Mesenchymal stem cell (in vitro differentiated cells and primary cell): ENCODE results near the gene IL17D.

Experiments used
- DNase-seq: peaks from one replicate; pipeline ENCODE4 v3.0.0-alpha.2; 2013
- H2AFZ ChIP-seq: one replicate; pipeline ENCODE4 v1.6.1; 2013; ENCODE audit warnings: low read depth, mild to moderate bottlenecking, control low read depth, inconsistent platforms, low read length, moderate library complexity
- H2AK5ac ChIP-seq: 2 replicates; pipeline ENCODE4 v1.6.1; 2013; ENCODE audit warnings: low read length, moderate library complexity, mild to moderate bottlenecking, inconsistent platforms; ENCODE audit not compliant: severe bottlenecking
- H2BK120ac ChIP-seq: one replicate; pipeline ENCODE4 v1.6.1; 2013; ENCODE audit warnings: low read depth, mild to moderate bottlenecking, inconsistent platforms, low read length, moderate library complexity
- H2BK12ac ChIP-seq, 2 experiments: one replicate each; pipeline ENCODE4 v1.6.1; 2013; ENCODE audit warnings: inconsistent platforms in 2 of 2, low read length in 2 of 2, mild to moderate bottlenecking in 2 of 2, moderate library complexity in 2 of 2, control low read depth in 1 of 2
- H2BK15ac ChIP-seq: one replicate; pipeline ENCODE4 v1.6.1; 2013; ENCODE audit warnings: mild to moderate bottlenecking, low read depth, inconsistent platforms; ENCODE audit not compliant: poor library complexity, severe bottlenecking
- H2BK5ac ChIP-seq: 2 replicates; pipeline ENCODE4 v1.6.1; 2013; ENCODE audit warnings: low read depth, mild to moderate bottlenecking, low read length, control low read depth, inconsistent platforms; ENCODE audit not compliant: poor library complexity, severe bottlenecking
- H3K14ac ChIP-seq, 2 experiments: one replicate each; pipeline ENCODE4 v1.6.1; 2013; ENCODE audit warnings: inconsistent platforms in 2 of 2, low read length in 2 of 2, control low read depth in 1 of 2, mild to moderate bottlenecking in 1 of 2, moderate library complexity in 1 of 2
- H3K18ac ChIP-seq, 2 experiments: one replicate each; pipeline ENCODE4 v1.6.1; 2013; ENCODE audit warnings: inconsistent platforms in 2 of 2, low read length in 2 of 2, control low read depth in 1 of 2, low read depth in 1 of 2, mild to moderate bottlenecking in 1 of 2
- H3K23ac ChIP-seq, 2 experiments: one replicate each; pipeline ENCODE4 v1.6.1; 2013; ENCODE audit warnings: inconsistent platforms in 2 of 2, low read length in 2 of 2, mild to moderate bottlenecking in 2 of 2, moderate library complexity in 2 of 2, control low read depth in 1 of 2
- H3K27ac ChIP-seq: 2 replicates; pipeline ENCODE4 v1.5.1; 2013; ENCODE audit warnings: mild to moderate bottlenecking, moderate library complexity, low read length, control low read depth, inconsistent platforms; ENCODE audit not compliant: poor library complexity, severe bottlenecking
- H3K27me3 ChIP-seq, 2 experiments: 2 replicates each; pipeline versions ENCODE4 v1.6.1 to v1.7.0; 2013; ENCODE audit warnings: low read length in 2 of 2, mild to moderate bottlenecking in 2 of 2, moderate library complexity in 2 of 2, control low read depth in 1 of 2, inconsistent platforms in 1 of 2; ENCODE audit not compliant: control insufficient read depth in 1 of 2, insufficient read depth in 1 of 2
- H3K36me3 ChIP-seq, 2 experiments: 2 replicates each; pipeline versions ENCODE4 v1.6.1 to v1.7.0; 2013; ENCODE audit warnings: low read length in 2 of 2, control low read depth in 1 of 2, inconsistent platforms in 1 of 2, low read depth in 1 of 2, mild to moderate bottlenecking in 1 of 2; ENCODE audit not compliant: insufficient read depth in 2 of 2, control insufficient read depth in 1 of 2
- H3K4ac ChIP-seq, 2 experiments: one replicate each; pipeline ENCODE4 v1.6.1; 2013; ENCODE audit warnings: inconsistent platforms in 2 of 2, low read length in 2 of 2, mild to moderate bottlenecking in 2 of 2, moderate library complexity in 2 of 2, control low read depth in 1 of 2, low read depth in 1 of 2
- H3K4me1 ChIP-seq: 2 replicates; pipeline ENCODE4 v1.6.1; 2013; ENCODE audit warnings: low read depth, low read length, control low read depth; ENCODE audit not compliant: control insufficient read depth, insufficient read depth
- H3K4me2 ChIP-seq: 2 replicates; pipeline ENCODE4 v1.6.1; 2013; ENCODE audit warnings: low read length, mild to moderate bottlenecking, inconsistent platforms; ENCODE audit not compliant: poor library complexity, severe bottlenecking
- H3K4me3 ChIP-seq, 2 experiments: 2 replicates each; pipeline versions ENCODE4 v1.5.1 to v1.7.0; 2013; ENCODE audit warnings: low read length in 2 of 2, mild to moderate bottlenecking in 2 of 2, control low read depth in 1 of 2, low read depth in 1 of 2; ENCODE audit not compliant: insufficient read depth in 1 of 2
- H3K79me1 ChIP-seq: replicated peaks from 2 replicates; pipeline ENCODE4 v1.6.1; 2013; ENCODE audit warnings: mild to moderate bottlenecking, control low read depth, low read length, inconsistent platforms; ENCODE audit not compliant: poor library complexity, severe bottlenecking
- H3K9ac ChIP-seq: 2 replicates; pipeline ENCODE4 v1.7.0; 2013; ENCODE audit warnings: mild to moderate bottlenecking, low read length, moderate library complexity
- H3K9me3 ChIP-seq: 2 replicates; pipeline ENCODE4 v1.7.0; 2013; ENCODE audit warnings: mild to moderate bottlenecking, low read length; ENCODE audit not compliant: control insufficient read depth
- H4K8ac ChIP-seq: one replicate; pipeline ENCODE4 v1.6.1; 2013; ENCODE audit warnings: inconsistent platforms, mild to moderate bottlenecking, low read length, moderate library complexity
- H4K91ac ChIP-seq: one replicate; pipeline ENCODE4 v1.6.1; 2013; ENCODE audit warnings: mild to moderate bottlenecking, low read length, inconsistent platforms
- WGBS: methylation state at CpG from one replicate; pipeline ENCODE4 v1.1.7; 2013; ENCODE audit warnings: mixed read lengths; 5-methylcytosine and 5-hydroxymethylcytosine counted together

Gene IL17D

GRCh38 chr13:20703780-20704458, 420 bp downstream of the IL17D start:
- Histone ChIP-seq H3K9ac (no peak overlapping the region), H3K27me3 (peaks cover 0 to 9% of the 10 kb centered on the region in 2 experiments), H3K18ac (no peak overlapping the region), H2BK120ac (peak overlapping the region; percentile 73), H2BK12ac (no peak overlapping the region), H2AK5ac (no peak overlapping the region), H2BK15ac (peak overlapping the region; percentile 93), H3K4me1 (peaks cover 11% of the 10 kb centered on the region), H2AFZ (no peak overlapping the region), H2BK5ac (no peak overlapping the region), H3K4ac (no peak overlapping the region), H3K23ac (no peak overlapping the region), H3K79me1 (no peaks in the 10 kb centered on the region), H3K4me3 (peak overlapping the region; percentile 54 to 81), H4K91ac (no peak overlapping the region), H3K27ac (no peak overlapping the region), H3K36me3 (no peaks in the 10 kb centered on the region), H3K14ac (no peak overlapping the region), H3K4me2 (peak overlapping the region; percentile 78), H4K8ac (no peak overlapping the region), H3K9me3 (no peaks in the 10 kb centered on the region)
- WGBS = 0% methylated on average over 27 of the region's 98 CpGs
- peak; percentile 81 for DNase-seq

- no peak overlapping the region for H2BK12ac ChIP-seq
- H3K18ac ChIP-seq = no peak overlapping the region
- peak overlapping the region in 1 of 2 experiments; percentile 81 for H3K4me3 ChIP-seq
- no peaks in the 10 kb centered on the region for H3K9me3 ChIP-seq
- no peak overlapping the region for H2AFZ ChIP-seq
- H3K14ac ChIP-seq = no peak overlapping the region
- no peak overlapping the region for H2AK5ac ChIP-seq
- no peak for DNase-seq
- H3K79me1 ChIP-seq = no peaks in the 10 kb centered on the region
- H3K23ac ChIP-seq = no peak overlapping the region
- H3K36me3 ChIP-seq = no peaks in the 10 kb centered on the region
- H2BK15ac ChIP-seq = peak overlapping the region; percentile 93
- no peak overlapping the region for H3K4ac ChIP-seq
- H3K27me3 ChIP-seq = peaks cover 0 to 9% of the 10 kb centered on the region in 2 experiments
- H4K91ac ChIP-seq = no peak overlapping the region
- H2BK5ac ChIP-seq = no peak overlapping the region
- H3K4me1 ChIP-seq = peaks cover 11% of the 10 kb centered on the region
- no peak overlapping the region for H3K9ac ChIP-seq
- H3K4me2 ChIP-seq = no peak overlapping the region
- H3K27ac ChIP-seq = no peak overlapping the region
- H2BK120ac ChIP-seq = peak overlapping the region; percentile 73
- H4K8ac ChIP-seq = no peak overlapping the region
- 32% methylated on average over 11 of the region's 20 CpGs for WGBS
These were observed 1.1 kb downstream of the IL17D start for GRCh38 chr13:20704459-20705069.

- no peak overlapping the region for H3K27ac ChIP-seq
- H3K9me3 ChIP-seq = no peaks in the 10 kb centered on the region
- H2AFZ ChIP-seq = no peak overlapping the region
- no peak overlapping the region for H2BK120ac ChIP-seq
- H3K27me3 ChIP-seq = peaks cover 0 to 9% of the 10 kb centered on the region in 2 experiments
- no peak overlapping the region for H3K4ac ChIP-seq
- no peak overlapping the region for H2BK5ac ChIP-seq
- no peak overlapping the region for H2BK12ac ChIP-seq
- no peaks in the 10 kb centered on the region for H3K36me3 ChIP-seq
- H3K79me1 ChIP-seq = no peaks in the 10 kb centered on the region
- H3K4me3 ChIP-seq = no peak overlapping the region
- H3K14ac ChIP-seq = no peak overlapping the region
- 93% methylated on average over 5 of the region's 5 CpGs for WGBS
- no peak overlapping the region for H4K8ac ChIP-seq
- peaks cover 11% of the 10 kb centered on the region for H3K4me1 ChIP-seq
- no peak overlapping the region for H3K18ac ChIP-seq
- no peak for DNase-seq
- no peak overlapping the region for H2AK5ac ChIP-seq
- no peak overlapping the region for H2BK15ac ChIP-seq
- no peak overlapping the region for H3K9ac ChIP-seq
- H4K91ac ChIP-seq = no peak overlapping the region
- H3K23ac ChIP-seq = no peak overlapping the region
- H3K4me2 ChIP-seq = no peak overlapping the region
These were observed 3.2 kb downstream of the IL17D start for GRCh38 chr13:20706661-20707060.

GRCh38 chr13:20708216-20708615, 4.7 kb downstream of the IL17D start:
- H3K27me3 ChIP-seq = peaks cover 0 to 5% of the 10 kb centered on the region in 2 experiments
- no peak for DNase-seq
- WGBS = 91% methylated on average over 2 of the region's 2 CpGs

More at GRCh38 chr13:20708216-20708615, 4.7 kb downstream of the IL17D start:
- no peaks in the 10 kb centered on the region for H3K9me3 ChIP-seq
- H3K36me3 ChIP-seq = no peaks in the 10 kb centered on the region
- no peak overlapping the region for H3K4me3 ChIP-seq
- no peak overlapping the region for H3K23ac ChIP-seq
- H2BK5ac ChIP-seq = no peak overlapping the region
- H3K14ac ChIP-seq = no peak overlapping the region
- no peak overlapping the region for H3K4me2 ChIP-seq
- H2BK15ac ChIP-seq = no peak overlapping the region
- H3K79me1 ChIP-seq = no peaks in the 10 kb centered on the region
- no peak overlapping the region for H4K91ac ChIP-seq
- H2AFZ ChIP-seq = no peak overlapping the region
- H2AK5ac ChIP-seq = no peak overlapping the region
- no peak overlapping the region for H3K18ac ChIP-seq
- no peak overlapping the region for H2BK120ac ChIP-seq
- H2BK12ac ChIP-seq = no peak overlapping the region
- H3K4ac ChIP-seq = no peak overlapping the region
- H3K4me1 ChIP-seq = peaks cover 9% of the 10 kb centered on the region
- H3K27ac ChIP-seq = no peak overlapping the region
- H3K9ac ChIP-seq = peak overlapping the region; percentile 68
- H4K8ac ChIP-seq = no peak overlapping the region
